AML-193 (cell line): ENCODE measurements around the gene TAAR2.
"Not testable (repeated sequence)": the region's sequence is repeated elsewhere in the genome, so short reads cannot be mapped to it uniquely, and the experiment has no call there.

Source experiments
- DNase-seq, 2 experiments: peaks; one replicate each; lab custom pipeline; 2025; lab: John Stamatoyannopoulos, UW

Gene TAAR2, protein sequence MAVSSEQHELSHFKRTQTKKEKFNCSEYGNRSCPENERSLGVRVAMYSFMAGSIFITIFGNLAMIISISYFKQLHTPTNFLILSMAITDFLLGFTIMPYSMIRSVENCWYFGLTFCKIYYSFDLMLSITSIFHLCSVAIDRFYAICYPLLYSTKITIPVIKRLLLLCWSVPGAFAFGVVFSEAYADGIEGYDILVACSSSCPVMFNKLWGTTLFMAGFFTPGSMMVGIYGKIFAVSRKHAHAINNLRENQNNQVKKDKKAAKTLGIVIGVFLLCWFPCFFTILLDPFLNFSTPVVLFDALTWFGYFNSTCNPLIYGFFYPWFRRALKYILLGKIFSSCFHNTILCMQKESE

DNA sequence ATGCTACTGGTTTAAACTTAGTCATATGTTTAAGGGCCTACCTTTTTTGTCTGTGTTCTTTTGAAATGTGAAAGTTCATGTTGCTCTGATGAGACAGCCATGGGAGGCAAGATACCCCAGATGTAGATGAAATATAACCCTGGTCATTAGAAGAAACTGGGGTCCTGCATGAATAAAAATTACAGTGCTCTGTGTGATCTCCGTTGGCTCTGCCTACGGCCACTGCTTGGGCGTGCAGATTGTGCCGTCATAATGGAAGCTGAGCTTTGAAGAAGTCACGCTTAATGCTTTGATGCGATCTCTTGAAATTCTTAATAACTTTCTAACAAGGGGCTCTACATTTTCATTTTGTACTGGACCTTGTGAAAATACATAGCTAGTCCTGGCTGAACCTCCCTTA is at the start of gene TAAR2:
TAAR2 (minus strand) TSS at position 101 of the 400 bp plus-strand sequence; CDS start at position 101, 0 bp downstream.
- DNase-seq: no peak

DNA sequence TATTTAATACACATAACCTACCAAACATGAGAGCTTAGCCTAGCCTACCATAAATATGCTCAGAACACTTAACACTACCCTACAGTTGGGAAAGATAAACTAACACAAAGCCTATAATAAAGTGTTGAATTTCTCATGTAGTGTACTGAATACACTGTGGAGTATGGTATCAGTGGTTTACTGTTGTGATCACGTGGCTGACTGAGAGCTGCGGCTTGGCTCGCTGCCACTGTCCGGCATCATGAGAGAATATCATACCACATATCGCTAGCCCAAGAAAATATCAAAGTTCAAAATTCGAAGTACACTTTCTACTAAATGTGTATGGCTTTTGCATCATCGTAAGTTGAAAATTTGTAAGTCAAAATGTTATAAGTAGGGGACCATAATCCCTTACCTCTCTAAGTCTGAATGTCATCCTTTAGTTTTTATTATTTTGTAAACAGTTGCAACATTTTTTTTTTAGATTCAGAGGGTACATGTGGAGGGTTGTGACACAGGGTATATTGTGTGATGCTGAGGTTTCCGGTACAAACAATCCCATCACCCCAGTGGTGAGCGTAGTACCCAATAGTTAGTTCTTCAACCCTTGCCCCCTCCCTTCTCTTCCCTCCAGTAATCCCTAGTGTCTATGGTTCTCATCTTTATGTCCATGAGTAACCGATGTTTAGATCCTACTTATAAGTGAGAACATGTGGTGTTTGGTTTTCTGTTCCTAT is 49.5 kb upstream of the TAAR2 start:
- no peak for DNase-seq

DNA sequence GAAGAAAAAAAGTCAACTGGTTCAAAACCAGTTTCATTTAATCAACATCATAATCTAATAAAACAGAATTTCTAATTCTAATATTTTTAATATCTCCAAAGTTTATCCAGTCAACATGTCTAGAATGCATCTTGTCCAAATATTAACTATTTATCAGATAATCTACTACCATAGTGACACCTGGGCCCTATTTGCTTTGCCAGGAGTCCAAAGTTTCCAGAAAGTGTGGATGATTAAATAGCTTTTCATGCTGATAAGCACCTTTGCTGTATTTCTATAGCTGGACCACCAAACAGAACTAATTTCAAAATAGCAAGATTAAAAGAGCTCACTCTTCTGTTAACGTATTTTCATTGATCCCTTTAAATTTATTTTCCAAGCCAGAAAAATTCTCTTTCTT is 47.2 kb upstream of the TAAR2 start:
- no peak for DNase-seq

DNA sequence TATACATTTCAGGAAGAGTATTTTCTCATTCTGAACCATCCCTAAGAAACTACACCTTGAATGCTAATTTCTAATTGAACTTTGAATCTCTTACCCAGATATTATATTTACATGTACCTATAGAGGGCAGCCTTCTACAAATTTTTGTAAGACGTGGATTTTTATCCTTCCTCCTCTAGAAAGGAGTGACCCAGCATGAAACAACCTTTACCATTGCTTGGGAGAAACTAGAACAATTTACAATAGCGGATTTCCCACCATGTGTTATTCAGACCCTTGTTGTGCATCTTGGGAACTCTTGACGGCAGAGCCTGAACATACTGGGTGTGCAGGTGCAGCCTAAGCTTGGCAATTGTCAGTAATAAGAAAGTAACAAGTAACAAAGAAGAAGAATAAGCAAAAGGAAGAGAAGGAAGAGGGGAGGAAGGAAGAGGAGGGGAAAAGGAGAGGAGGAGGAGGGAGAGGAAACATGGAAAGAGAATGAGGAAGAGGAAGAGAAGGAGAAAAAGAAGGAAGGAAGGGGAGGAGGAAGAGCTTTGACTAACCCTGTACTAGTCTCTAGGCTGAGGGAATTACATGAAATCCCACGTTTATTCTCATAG is 45.7 kb upstream of the TAAR2 start:
- peak; percentile 75 to 76 for DNase-seq

DNA sequence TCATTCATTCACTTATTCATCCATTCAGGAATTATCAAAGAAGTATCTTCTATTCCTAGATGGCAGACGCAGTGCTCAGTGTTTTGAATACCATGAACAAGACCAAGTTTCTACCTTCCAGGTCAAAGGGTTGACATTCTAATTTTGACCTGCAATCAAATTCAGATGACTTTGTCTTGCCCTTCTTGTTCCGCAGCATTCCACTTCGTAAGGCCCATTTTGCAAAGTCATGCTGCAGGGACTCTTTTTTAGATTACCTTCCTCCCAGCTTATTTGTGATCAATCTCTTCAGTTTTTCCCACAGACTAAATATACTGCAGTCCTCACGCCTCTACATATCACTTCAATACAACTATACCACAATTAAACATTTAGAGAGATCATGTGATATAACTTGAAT is 42.0 kb upstream of the TAAR2 start:
- DNase-seq: no peak

DNA sequence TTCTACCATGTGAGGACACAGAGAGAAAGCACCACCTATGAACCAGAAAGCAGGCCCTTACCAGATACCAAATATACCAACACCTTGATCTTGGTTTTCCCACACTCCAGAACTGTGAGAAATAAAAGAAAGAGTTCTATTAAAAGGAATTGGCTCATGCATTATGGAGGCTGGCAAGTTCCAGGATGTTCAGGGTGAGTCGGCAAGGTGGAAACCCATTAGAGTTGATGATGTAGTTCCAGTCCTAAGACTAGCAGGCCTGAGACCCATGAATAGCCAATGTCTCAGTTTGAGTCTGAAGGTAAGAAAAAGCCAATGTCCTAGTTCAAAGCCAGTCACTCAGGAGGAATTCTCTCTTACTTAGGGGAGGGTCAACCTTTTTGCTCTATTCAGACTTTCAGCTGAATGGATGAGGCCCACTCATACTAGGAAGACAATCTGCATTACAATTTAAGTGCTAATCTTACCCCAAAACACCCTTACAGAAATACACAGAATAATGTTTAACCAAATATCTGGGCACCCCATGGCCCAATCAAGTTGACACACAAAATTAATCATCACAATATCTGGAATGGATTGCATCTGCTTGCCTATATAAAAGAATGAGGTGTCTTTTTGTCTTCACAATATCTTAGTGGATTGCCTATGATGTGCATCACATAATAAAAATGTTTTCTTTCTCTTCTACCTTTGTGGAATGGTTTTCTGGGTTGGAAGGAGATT is 40.4 kb upstream of the TAAR2 start:
- DNase-seq: no peak

DNA sequence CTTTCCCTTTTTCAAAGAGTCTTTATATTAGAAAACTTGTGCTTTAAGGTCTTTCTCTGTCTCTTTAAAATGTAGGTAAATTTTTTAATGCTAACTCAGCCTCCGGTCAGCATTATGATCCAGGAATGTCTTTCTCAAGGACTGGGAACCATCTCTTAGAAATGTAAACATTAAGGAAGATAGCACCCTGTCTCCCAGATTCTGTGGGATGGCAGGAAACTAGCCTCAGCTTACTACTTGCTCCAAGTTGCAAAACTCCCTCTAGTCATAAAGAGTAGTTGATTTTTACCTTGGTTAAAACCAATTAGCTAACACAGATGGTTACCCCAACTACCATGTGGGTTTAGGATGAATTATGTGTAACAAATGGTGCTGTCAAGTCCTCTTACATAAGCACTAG is 39.6 kb upstream of the TAAR2 start:
- no peak for DNase-seq

DNA sequence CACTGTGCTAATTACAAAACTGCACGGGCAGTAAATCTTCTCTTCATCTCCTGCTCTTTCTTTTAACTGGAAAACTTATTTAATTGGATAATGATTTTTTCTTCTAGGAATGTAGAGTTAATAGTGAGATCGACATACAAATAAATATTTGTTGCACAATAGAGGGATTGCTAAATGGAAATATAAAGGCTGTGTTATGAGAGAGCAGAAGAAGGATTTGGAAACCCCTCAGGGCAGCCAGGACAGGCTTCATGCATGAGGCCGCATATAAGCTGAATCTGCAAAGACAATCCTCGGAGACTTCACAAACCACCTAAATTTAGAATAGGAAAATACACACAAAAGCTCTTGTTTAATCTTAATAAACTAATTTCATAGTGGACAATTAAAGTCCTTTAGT is 37.8 kb upstream of the TAAR2 start:
- no peak for DNase-seq

DNA sequence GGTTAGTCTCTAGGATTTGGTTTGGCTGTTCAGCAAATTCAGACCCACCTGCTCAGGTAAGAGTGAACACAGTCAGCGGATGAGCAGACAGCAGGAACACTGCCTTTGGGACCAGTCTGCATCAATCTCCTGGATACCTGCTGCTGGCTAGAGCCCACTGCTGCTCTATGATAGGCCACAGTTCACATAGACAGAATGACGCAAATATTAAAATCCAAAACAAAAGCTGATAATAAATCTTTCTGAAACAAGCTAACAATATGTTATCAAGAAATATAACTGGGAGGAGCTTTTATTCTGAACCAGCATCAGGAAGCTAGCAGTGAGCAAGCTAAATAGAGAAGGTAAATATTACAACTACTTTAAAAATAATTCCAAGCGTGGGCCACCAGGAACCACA is 35.0 kb upstream of the TAAR2 start, which contains the start of gene TAAR1:
TAAR1 (minus strand) TSS at position 101 of the 400 bp plus-strand sequence. CDS start 13,179 bp downstream, outside the sequence.
- DNase-seq: no peak

DNA sequence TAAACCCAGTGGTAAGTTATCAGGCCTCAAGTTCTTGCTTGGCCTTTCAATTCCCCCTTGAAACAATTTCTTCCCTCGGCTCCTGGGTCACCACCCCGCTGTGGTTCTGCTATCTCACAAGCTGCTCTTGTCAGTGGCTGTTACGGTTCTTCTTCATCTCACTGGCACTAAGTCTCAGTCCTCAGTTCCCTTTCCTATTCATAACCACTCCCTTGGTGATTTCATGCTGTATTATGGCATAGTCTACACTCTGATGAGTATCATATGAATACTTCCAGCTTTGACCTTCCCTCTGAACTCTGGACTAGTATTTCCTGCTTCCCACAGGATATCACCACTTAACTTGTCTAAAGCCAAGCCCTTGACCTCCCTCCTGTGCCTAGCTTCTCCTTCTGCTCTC is 27.0 kb upstream of the TAAR2 start:
- no peak for DNase-seq

DNA sequence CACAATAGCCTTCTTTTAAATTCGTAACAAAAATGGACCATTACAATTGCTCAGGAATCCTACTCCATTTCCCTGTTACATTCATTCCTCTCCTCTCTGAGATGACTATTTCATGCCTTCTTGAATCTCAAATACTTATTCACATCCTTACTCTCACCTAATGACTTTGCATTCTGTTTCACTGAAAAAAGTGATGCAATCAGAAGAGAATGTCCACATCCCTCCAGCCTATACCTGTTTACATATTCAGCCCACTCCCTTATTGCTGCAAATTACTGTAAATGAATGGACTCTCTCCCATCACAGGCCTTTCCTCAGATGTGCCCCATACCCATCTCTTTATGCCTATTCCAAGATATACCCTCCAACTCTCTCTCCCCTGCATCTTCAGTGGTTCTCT is 26.4 kb upstream of the TAAR2 start:
- DNase-seq: no peak

DNA sequence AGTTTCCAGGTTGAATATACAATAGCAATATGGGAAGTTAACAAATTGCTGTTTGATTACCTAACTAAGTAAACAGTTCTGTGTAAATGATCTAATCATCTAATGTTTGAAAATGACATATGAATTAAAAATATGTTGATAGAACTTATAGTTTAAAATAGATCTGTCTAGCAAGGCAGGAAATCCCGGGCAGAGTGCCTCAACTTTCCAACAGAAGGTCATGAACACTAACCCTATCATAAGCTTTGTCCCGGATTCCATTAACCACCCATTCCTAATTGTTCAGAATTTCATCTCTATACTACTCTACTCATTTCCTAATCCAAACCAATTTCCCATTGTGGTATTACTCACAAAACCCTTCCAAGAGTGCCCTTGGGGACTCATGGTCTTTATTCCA is 24.8 kb upstream of the TAAR2 start:
- no peak for DNase-seq

DNA sequence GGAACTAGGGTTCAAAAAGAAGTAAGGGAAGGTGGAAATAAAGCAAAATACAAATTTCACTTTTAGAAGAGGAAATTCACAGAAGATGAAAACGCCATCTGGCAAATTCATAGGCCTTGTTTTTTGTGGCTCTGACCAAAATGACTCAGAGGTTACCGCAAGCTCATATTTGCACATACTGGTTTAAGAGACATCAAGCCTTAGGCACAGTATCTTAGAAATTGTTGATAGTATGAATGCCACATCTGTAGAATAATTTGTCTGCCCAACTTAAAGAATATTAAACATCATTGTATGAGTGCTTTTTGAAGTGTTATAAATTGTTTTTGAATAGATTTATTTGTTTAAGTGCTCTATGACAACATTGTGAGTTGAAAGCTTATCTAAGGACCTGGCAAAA is 24.3 kb upstream of the TAAR2 start:
- DNase-seq: peak; percentile 5 to 17

DNA sequence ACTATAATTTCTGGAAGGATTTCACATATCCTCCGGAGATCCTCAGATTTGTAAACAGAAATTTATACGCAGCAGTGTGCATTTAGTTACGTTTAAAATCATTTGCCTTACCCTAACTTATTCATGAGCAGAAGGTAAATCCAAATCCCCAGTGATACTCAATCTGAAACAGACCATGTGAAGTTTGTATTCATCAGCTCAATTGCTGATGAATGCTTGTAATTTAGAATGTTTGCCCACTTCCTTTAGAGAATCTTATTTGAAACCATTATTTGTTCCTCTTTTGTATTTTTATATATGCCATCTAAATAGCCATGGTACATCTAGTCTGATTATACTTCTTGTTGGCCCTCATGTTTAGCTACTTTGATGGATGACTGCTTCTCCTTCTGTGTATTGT is 19.5 kb upstream of the TAAR2 start:
- DNase-seq: no peak

DNA sequence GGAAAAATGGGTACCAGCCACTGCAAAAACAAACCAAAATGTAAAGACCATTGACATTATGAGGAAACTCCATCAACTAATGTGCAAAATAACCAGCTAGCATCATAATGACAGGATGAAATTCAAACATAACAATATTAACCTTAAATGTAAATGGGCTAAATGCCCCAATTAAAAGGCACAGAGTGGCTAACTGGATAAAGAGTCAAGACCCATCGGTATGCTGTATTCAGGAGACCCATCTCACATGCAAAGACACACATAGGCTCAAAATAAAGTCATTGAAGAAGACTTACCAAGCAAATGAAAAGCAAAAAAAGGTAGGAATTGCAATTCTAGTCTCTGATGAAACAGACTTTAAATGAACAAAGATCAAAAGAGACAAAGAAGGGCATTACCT is 13.1 kb upstream of the TAAR2 start:
- DNase-seq: not testable (repeated sequence)

DNA sequence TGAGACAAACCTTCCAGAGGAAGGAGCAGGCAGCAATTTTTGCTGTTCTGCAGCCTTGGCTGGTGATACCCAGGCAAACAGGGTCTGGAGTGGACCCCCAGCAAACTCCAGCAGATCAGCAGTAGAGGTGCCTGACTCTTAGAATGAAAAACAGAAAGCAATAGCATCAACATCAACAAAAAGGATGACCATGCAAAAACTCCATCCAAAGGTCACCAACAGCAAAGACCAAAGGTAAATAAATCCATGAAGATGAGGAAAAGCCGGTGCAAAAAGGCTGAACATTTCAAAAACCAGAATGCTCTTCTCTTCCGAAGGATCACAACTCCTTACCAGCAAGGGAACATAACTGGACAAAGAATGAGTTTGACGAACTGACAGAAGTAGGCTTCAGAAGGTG is 11.8 kb upstream of the TAAR2 start:
- not testable (repeated sequence) for DNase-seq

DNA sequence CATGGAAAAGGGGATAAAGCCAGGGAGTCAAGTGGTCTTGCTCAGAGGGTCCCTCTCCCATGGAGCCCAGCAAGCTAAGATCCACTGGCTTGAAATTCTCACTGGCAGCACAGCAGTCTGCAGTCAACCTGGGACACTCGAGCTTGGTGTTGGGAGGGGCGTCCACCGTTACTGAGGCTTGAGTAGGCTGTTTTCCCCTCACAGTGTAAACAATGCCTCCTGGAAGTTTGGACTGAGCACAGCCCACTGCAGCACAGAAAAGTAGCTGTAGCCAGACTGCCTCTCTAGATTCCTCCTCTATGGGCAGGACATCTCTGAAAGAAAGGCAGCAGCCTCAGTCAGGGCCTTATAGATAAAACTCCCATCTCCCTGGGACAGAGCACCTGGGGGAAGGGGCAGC is 11.2 kb upstream of the TAAR2 start:
- not testable (repeated sequence) for DNase-seq

DNA sequence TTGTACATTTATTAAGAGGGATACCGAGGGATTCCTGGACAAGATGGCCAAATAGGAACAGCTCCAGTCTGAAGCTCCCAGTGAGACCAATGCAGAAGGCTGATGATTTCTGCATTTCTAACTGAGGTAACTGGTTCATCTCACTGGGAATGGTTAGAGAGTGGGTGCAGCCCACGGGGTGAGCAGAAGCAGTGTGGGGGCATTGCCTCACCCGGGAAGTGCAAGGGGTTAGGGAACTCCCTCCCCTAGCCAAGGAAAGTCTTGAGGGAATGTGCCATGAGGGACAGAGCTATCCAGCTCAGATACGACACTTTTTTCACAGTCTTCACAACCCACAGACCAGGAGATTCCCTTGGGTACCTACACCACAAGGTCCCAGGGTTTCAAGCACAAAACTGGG is 10.7 kb upstream of the TAAR2 start:
- no peak for DNase-seq

DNA sequence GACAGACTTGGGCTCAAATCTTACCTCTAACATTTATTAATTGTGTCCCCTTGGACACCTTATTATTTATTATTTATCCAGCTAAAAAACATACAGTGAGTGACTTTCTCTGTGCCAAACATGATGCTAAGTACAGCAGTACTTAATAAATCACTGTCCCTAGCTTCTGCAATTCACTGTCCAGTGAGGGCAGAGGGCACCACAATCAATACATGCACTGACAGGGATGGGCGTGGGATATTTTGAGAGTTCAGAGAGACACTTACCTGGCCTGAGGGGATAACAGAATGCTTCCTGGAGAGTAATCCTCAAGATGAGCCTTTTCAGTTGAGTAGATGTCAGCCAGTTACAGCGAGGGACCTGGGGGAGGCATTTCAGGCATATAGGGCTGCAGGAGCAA is 9.3 kb upstream of the TAAR2 start:
- DNase-seq: no peak

DNA sequence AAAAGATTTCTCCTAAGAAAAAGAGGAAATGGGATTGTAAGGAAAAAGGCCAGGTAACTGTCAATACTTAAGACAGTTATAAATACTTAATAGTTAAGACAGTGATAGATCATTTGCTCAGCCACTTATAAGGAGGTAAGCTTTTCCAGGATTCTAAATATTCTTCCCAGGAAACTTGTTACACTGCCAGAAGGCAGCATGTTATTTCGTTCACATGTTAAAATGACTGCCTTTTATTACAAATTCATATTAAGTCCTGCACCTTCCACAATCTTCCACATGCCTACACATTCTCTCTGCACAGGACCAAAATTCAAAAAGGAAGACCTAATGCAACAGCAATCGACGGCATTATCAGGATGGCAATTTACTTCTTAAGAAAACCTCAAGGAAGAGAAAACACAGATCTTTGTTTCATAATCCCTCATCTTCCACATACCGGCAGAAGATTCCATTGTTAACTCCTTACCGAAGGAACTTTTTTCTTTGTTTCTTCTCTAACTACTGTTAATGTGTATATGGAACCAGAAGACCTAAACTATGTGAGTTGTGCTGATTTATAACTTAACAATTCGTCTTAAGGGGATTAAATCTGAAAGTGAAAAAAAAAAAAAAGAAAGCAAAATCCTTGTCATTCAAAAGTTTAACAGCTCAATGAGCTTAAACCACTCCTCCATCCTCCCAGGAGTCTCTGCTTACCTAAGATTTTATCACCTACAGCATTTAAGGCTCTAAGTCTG is 799 bp downstream of the TAAR2 start:
- DNase-seq: no peak

DNA sequence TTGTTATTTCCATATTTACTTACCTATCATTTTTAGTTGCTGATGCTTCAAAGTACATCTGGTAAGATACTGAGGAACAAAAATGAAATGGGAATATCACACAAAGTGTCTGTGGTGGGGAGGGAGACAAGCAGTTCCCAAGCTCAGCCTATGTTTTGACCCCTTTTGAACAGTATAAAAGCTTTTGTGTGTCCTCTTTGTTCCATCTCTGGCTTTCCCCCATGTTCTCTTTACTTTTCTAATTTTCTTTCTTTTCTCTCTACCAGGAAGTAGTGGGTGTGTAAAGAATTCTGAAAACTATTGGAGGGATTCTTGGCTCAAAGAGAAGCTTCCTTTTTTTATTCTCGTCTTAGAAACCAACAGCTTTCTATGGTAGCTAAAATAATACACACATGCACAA is 7.4 kb downstream of the TAAR2 start:
- DNase-seq: no peak

DNA sequence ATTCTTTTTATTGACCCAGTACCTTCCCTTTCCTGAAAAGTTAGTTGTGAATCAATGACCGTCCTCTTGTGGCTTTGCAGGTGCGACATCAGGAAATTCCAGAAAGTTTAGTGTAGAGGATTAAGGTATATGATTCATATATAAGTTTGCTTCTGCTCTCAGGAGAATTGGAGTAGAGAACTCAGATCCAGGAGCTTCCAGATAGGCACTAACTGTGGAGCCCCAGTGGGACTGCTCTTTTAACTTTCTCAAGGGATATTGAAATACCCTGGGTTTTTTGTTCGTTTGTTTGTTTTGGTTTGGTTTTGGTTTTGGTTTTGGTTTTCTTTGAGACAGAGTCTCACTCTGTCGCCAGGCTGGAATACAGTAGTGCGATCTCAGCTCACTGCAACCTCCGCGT is 9.5 kb downstream of the TAAR2 start:
- no peak for DNase-seq
